ENCODE data around the gene IL5RA.

IL5RA gene

GRCh38 chr3:3107181-3107580 lies 3.0 kb downstream of the IL5RA start:
- no peak for DNase-seq

GRCh38 chr3:3105815-3106214 lies 4.4 kb downstream of the IL5RA start:
- no peak for DNase-seq

DNA sequence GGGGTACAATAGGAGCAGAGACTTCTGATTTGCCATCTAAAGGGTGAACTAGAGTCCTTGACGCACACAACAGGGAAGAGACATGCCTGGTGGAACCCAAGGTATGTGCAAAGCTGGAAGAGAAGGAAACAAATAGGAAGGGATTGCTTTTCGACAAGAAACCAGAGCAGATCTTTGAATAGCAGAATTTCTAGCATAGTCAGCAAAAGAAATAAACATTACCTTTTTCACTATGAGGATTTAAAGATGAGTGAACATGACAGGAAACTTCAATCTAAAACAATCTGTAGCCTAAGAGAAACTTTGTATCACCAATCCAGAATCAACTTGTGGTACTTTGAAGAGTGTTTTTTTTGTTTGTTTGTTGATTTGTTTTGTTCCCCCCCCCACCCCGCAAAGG lies 4.9 kb downstream of the IL5RA start:
- DNase-seq, result no peak

DNA sequence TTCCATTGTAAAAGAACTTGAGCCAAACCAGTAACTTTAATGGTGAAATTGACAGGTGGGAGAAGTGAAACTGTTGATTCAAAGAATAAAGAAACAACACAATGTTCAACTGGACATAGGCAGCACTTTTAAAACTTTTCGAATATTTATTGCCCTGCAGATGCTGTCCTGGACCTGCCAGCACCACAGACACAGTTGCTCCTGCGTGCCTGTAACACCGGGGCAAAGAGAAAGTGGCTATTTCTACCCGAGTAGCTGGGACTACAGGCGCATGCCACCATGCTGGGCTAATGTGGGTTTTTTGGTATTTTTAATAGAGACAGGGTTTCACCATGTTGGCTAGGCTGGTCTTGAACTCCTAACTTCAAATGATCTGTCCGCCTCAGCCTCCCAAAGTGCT lies 7.4 kb downstream of the IL5RA start:
- DNase-seq, result no peak

GRCh38 chr3:3101660-3102458 lies 8.3 kb downstream of the IL5RA start:
- no peak for DNase-seq

DNA sequence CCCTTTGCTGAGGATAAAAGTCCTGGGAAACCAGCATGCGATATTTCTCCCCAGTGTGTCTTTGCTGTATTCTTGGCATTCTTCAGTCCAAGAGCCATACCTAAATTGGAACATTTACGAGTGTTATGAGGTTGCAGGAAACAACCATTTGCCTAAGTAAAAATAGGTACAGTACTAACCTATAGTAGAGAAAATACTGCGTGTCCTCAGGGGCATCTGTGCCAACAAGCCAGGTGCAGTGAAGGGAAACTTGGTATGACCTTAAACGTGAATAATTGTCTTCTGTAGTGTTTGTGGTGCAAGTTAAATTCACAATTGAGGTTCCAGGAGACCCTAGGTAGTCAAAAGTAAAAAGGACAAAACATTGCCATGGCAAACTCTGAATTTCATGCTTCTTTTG lies 12.2 kb downstream of the IL5RA start:
- no peak for DNase-seq

GRCh38 chr3:3089017-3089416 lies 21.2 kb downstream of the IL5RA start:
- no peak for DNase-seq

- no peak for DNase-seq
Measured at GRCh38 chr3:3087716-3088465, 22.3 kb downstream of the IL5RA start.

DNA sequence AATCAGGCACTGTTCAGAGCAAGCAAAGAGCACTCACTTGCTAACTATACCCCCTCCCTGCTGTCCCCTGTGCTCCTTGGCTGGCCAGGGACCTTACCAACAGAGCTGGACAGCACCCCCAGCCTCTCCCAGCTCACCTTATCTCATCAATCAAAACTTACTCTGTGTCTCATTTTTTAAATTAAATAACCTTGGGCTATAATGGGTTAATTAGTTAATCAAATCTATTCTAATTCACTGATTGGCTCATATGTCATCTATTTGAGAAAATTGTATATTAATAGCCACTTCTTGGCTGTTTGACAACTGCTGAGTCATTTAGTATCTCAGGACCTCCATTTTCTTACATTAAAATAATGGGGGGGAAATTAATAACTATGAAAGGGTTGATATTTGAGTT lies 22.9 kb downstream of the IL5RA start:
- DNase-seq, result no peak

DNA sequence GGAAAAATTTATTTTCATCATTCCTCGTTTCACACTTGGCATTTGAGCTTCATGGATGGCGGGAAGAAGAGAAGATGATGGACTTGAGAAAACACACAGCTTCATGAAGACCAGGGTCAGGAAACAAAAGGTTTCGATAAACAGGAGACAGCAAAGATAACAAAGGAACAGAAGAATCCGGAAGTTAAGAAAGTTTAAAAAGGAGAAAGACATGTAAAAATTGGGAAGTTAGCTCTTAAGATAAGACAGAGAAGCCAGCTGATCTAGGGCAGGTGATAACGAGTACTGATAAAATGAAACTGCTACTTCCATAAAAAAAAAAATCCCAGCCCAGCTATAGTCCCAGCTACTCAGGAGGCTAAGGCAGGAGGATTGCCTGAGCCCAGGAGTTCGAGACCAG lies 23.9 kb downstream of the IL5RA start:
- DNase-seq, result no peak

GRCh38 chr3:3085782-3086181 lies 24.4 kb downstream of the IL5RA start:
- no peak for DNase-seq

DNA sequence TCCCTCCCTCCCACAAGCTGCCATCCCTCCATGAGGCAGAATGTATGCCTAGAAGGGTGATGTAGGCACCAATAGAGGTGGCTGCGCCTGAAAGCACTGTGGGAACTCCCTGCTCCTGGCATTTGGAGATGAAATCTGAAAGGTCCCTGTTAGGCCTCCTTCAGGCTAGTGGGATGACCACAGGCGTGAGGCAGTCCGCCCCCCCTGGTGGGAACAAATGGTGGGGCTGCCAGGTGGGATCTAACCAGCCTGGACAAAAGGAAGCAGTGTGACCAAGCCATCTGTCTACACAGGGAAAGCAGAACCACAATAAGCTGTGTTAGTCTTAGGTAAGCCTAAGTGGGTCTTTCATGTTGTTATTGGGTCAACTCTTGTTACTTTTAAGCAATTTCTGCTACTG lies 25.3 kb downstream of the IL5RA start:
- DNase-seq, result no peak

- no peak for DNase-seq
Measured at GRCh38 chr3:3082234-3082924, 27.8 kb downstream of the IL5RA start.

- DNase-seq, result no peak
Measured at GRCh38 chr3:3081381-3082233, 28.6 kb downstream of the IL5RA start.

GRCh38 chr3:3080309-3080708 lies 29.9 kb downstream of the IL5RA start:
- DNase-seq, result no peak

- no peak for DNase-seq
Measured at GRCh38 chr3:3074551-3075257, 35.5 kb downstream of the IL5RA start.

GRCh38 chr3:3071136-3071535 lies 39.0 kb downstream of the IL5RA start:
- DNase-seq, result no peak

DNA sequence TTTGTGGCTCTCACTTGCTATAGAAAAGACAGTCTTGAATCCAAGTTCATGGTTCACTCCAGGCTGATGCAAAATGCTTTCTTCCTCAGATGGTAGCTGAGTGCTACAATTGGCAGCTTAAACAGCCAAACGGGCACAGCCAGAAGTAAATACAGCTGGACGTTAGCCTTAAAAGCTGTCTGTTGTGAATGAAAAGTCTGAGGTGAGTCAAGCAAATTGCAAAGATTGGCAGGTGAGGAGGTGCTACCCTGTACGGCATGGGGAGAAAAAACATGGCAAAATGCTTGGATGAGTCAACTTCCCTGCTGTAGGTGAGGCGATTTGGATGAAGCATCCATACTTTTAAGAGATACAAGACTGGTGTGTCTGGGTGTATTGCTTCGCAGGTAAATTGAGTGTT lies 40.5 kb downstream of the IL5RA start:
- DNase-seq, result no peak

- no peak for DNase-seq
Measured at GRCh38 chr3:3068358-3068881, 41.8 kb downstream of the IL5RA start.

- no peak for DNase-seq
Measured at GRCh38 chr3:3066910-3067309, 43.3 kb downstream of the IL5RA start.

DNA sequence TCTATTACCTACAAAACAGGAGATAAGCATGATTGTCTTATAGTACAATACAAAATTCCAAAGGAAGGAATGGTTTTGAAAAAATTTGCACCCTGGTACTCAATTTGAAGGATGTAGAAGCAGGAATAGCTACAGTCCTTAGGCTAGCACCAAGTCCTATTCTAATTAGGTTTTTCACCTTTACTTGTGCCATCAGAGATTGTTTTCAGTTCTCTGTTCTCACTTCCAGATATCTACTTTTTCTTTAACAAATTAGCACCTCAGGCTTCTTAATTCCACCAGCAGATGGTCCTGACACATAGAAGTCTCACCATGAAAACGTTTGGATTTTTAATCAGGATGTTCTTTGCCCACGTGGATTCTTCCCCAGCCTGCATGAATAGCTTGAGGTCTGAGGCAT lies 43.8 kb downstream of the IL5RA start:
- no peak for DNase-seq

- DNase-seq, result no peak
Measured at GRCh38 chr3:3065876-3066275, 44.3 kb downstream of the IL5RA start.
